HK-2 (cell line): ENCODE data around the gene DDX42.
"Not testable (repeated sequence)": the region's sequence is repeated elsewhere in the genome, so short reads cannot be mapped to it uniquely, and the experiment has no call there.

ENCODE experiments used
- DNase-seq: peaks from one replicate; pipeline ENCODE4 v3.0.0-alpha.2; 2018; ENCODE audit not compliant: unreplicated experiment

Gene DDX42

GRCh38 chr17:63780928-63781327, 7.0 kb downstream of the DDX42 start:
- DNase-seq, result no peak

- DNase-seq, result no peak
These were observed 9.6 kb downstream of the DDX42 start for GRCh38 chr17:63783522-63783921.

DNA sequence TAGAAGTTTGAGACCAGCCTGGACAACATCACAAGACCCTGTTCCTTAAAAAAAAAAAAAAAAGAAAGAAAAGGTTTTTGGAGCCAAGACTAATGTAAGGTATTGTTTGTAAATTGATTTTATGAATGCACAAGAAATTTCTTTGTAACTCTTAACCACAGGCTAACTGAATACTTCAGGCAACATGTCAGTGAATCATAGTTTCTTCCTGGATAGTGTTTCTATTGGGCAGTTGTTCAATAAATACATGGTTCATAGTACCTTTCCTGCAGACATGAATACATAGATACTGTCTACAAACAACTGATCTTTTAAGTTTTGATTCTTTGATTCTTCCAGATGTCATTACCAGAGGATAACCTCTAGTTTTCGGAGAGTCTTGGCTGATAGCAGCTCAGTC, 11.6 kb downstream of the DDX42 start:
- DNase-seq, result no peak

- DNase-seq, result no peak
These were observed 12.1 kb downstream of the DDX42 start for GRCh38 chr17:63786117-63786516.

GRCh38 chr17:63786971-63787711, 13.2 kb downstream of the DDX42 start:
- DNase-seq, result no peak

GRCh38 chr17:63790057-63790456, 16.1 kb downstream of the DDX42 start:
- no peak for DNase-seq

DNA sequence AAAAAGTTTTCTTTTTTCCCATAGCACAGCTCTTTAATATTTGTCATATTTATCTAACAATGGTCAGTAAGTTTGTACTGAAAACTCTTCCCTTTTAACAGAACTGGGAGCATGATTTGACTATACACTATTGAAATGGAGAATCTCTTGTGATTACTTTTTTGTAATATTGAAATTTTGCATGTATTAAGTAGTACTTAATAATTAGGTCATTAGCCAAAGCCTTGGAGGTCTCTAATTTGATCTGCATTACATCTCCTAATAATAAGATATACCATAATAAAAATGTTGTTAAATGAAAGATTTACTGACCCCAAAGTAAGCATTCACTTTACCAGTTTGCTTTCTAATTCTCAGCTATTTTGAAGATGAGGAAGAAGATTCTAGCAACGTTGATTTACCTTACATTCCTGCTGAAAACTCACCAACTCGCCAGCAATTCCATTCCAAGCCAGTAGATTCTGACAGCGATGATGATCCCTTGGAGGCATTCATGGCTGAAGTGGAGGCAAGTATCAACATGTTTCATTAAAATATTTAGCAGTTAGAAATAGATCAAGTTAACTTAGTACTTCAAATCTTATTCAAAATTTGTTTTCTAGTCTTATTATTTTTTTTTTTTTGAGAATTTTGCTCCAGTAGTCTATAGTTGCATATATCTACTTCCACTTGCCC, 18.2 kb downstream of the DDX42 start:
- DNase-seq, result no peak

DNA sequence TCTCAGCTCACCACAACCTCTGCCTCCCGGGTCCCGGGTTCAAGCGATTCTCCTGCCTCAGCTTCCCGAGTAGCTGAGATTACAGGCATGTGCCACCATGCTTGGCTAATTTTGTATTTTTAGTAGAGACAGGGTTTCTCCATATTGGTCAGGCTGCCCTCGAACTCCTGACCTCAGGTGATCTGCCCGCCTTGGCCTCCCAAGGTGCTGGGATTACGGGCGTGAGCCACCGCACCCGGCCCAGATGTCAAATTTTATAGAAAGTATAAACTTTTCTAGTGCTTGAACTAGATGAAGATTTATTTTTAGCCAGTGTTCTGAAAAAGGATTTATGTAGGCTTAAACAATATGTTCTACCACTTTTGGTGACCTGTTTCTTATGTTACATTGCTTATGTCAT, 22.4 kb downstream of the DDX42 start:
- not testable (repeated sequence) for DNase-seq

GRCh38 chr17:63798572-63799106, 24.7 kb downstream of the DDX42 start:
- DNase-seq, result no peak

DNA sequence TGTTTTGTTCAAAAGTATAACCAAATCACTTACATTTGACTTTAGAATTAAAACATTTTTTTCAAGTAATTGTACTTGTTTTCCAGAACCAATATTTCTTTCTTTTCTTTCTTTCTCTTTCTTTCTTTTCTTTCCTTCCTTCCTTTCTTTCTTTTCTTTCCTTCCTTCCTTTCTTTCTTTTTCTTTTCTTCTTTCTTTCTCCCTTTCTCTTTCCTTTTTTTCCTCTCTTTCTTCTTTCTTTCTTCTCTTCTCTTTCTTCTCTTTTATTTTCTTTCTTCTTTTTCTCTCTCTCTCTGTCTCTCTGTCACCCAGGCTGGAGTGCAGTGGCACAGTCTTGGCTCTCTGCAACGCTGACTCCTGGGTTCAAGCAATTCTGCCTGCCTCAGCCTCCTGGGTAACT, 26.8 kb downstream of the DDX42 start:
- DNase-seq, result no peak

DNA sequence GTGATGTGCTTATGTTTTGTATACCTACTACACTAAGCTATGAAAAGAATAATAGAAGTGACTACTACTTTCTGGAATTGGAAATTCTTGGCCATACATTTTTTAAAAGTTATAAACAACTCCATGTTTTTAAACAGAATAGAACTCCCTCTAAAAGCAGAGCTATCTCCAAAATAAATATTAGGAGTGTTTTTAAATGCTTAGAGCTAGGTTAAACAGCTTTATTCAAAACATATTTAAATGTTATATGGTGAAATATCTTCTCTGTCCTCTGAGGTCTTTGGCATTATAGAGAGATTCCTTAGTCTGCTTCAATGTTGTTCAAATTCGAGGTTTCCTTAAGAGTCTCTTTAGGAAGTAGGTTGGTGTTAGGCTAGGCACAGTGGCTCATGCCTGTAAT, 30.4 kb downstream of the DDX42 start:
- DNase-seq, result no peak

- no peak for DNase-seq
These were observed 31.6 kb downstream of the DDX42 start for GRCh38 chr17:63805591-63805990.

DNA sequence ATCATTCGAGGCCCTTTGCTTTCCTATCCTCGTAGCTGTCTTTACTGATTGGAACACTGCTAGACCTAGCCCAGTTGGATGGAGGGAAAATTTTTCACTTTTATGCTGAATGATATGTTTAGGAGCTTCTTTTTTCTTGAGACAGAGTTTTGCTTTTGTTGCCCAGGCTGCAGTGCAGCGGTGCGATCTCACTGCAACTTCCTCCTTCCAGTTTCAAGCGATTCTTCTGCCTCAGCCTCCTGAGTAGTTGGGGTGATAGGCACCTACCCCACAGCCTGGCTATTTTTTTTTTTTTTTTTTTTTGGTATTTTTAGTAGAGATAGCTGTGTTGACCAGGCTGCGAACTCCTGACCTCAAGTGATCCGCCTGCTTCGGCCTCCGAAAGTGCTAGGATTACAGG, 36.0 kb downstream of the DDX42 start:
- no peak for DNase-seq

DNA sequence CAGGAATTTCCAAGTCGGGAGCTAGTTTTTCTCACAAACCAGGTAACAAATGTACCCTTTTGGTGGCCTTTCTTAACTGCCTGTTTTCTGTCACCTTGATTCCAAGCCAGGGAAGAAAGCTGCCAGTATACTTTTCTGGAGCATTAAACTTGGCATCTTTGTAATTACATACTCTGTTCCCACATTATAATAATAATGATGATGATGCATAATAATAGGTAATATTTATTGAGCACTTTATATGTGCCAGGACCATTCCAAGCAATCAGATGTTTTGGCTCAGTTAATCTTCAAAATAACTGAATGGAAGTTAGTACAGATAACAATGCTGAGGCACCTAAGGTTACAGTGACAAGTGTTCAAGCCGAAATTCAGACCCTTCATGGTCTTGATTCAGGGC, 42.2 kb downstream of the DDX42 start:
- no peak for DNase-seq

DNA sequence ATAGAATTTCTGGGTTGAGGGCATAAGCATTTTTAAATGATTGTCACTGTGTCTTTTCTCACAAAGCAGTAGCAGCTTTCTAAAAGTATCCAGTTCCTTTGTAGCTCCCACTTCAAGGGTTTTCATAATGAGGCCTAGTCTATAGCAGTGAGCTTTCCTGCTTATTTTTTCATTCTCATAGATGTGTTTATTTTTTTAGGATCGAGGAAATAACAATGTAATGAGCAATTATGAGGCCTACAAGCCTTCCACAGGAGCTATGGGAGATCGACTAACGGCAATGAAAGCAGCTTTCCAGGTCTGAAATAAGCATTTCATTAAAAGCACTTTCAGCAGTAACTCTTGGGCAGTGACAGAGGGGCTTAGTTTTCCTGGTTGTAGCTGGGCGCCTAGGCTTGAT, 42.7 kb downstream of the DDX42 start:
- no peak for DNase-seq

DNA sequence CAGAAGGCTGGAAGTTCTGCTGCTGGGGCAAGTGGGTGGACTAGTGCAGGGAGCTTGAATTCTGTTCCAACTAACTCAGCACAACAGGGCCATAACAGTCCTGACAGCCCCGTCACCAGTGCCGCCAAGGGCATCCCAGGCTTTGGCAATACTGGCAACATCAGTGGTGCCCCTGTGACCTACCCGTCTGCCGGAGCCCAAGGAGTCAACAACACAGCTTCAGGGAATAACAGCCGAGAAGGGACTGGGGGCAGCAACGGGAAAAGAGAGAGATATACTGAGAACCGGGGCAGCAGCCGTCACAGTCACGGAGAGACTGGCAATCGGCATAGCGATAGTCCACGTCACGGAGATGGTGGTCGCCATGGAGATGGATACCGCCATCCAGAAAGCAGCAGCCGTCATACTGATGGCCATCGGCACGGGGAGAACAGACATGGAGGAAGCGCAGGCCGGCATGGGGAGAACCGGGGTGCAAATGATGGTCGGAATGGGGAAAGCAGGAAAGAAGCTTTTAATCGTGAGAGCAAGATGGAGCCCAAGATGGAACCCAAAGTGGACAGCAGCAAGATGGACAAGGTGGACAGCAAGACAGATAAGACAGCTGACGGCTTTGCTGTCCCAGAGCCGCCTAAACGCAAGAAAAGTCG, 43.9 kb downstream of the DDX42 start:
- DNase-seq, result no peak

GRCh38 chr17:63819131-63819530, 45.2 kb downstream of the DDX42 start:
- DNase-seq, result no peak

GRCh38 chr17:63819585-63820537, 45.9 kb downstream of the DDX42 start:
- no peak for DNase-seq

DNA sequence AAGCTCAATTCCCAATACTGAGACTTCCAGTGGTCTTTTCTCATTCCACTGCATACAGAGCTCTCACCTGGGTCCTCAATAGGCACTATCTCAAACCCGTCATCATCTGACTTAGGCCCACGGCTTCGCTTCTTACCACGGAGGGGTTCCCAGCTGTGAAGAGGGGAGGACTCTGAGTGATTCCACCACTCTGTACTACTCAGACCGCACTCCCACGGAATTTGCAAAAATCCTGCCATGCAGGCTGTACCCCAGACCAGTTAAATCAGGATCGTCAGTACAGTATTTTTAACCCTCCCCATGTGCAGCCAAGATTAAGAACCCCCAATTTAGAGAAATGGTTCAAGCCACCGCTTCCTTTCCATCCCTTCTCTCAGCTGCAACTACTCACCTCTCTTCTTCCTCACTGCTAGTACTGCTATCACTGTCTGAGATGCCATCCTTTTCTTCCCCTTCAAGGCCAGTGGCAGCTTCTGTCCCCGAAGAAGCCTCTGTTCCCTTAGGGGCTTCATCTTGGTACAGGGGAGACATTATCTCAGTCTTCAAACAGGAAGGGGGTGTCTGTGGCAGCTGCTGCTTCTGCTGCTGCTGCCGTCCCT, 47.1 kb downstream of the DDX42 start:
- DNase-seq, result no peak

GRCh38 chr17:63821804-63822203, 47.8 kb downstream of the DDX42 start:
- DNase-seq, result no peak

- DNase-seq, result no peak
These were observed 48.6 kb downstream of the DDX42 start for GRCh38 chr17:63822537-63822936.
